ENCODE results near the gene KCNK15. TPM values are rescaled to one million over a fixed set of nuclear protein-coding genes. Genes with fewer than 3 reads are reported as not detected.
"Not testable (repeated sequence)": the region's sequence is repeated elsewhere in the genome, so short reads cannot be mapped to it uniquely, and the experiment has no call there.

Gene KCNK15
- total RNA-seq, 1 experiment from 2014 or later: not detected

DNA sequence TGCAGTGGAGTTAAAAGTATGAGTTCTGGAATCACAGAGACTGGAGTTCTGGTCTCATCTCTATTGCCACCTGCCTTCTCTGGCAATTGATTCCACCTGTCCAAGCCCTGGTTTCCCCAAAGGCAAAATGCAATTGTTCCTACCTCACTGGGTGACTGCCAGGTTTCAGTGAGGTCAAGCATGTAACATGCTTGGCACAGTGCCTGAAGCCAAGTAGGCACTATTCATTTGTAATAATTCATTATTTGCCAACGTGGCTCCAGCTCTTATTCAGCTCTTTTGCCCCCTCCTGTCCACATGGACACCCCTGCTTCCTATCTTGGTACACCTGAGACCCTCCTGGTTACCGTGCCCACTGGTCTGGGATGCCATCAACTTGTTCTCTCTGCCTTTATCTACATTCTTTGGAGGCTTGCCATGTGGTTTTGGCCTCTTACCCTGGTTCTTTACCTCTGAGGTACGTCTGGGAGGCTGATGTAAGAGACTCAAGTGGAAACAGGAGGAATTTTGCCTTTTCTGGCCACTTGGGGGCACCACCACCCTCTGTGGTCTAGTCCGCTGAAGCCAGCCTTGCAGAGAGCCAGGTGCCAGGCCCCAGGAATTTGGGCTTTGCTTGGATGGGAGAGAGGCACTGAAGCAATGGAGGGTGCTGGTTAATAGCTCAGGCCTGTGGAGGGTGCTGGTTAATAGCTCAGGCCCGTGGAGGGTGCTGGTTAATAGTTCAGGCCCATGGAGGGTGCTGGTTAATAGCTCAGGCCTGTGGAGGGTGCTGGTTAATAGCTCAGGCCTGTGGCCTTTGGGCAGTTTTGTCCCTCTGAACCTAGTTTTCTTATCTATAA is 1.7 kb downstream of the KCNK15 start:
- peaks cover 10% of the 10 kb centered on the region for H3K4me1 ChIP-seq (replicated peaks)
- peak in 1 of 2 experiments; percentile 47 for DNase-seq (ENCODE audit: low read depth in 1 of 2, low spot score in 2 of 2)
- H3K27ac ChIP-seq: no peak overlapping the region
- peaks cover 70% of the 10 kb centered on the region for H3K27me3 ChIP-seq (replicated peaks)
- H3K36me3 ChIP-seq: no peaks in the 10 kb centered on the region
- H3K9me3 ChIP-seq (replicated peaks): no peaks in the 10 kb centered on the region
- H3K4me3 ChIP-seq: no peak overlapping the region

DNA sequence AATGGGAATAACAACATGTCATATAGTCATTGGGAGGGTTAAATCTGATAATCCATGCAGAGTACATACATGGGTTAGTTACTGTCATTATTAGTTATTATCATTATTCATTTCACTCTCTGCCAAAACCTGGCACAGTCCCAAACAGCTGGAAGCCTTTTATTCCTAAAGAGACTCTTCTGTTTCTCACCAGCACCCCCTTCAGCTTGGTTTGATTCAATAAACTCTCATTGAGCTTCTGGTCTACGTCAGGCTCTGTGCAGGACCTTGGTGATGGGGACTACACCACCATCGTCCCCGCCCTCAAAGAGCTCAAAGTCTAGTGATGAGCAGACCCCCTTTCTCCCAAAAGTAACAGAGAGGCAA is 2.3 kb downstream of the KCNK15 start:
- H3K27me3 ChIP-seq (replicated peaks): peaks cover 76% of the 10 kb centered on the region
- DNase-seq (ENCODE audit: low read depth in 1 of 2, low spot score in 2 of 2): no peak
- H3K9me3 ChIP-seq (replicated peaks): no peaks in the 10 kb centered on the region
- peaks cover 10% of the 10 kb centered on the region for H3K4me1 ChIP-seq (replicated peaks)
- no peak overlapping the region for H3K4me3 ChIP-seq
- H3K36me3 ChIP-seq: no peaks in the 10 kb centered on the region
- no peak overlapping the region for H3K27ac ChIP-seq

DNA sequence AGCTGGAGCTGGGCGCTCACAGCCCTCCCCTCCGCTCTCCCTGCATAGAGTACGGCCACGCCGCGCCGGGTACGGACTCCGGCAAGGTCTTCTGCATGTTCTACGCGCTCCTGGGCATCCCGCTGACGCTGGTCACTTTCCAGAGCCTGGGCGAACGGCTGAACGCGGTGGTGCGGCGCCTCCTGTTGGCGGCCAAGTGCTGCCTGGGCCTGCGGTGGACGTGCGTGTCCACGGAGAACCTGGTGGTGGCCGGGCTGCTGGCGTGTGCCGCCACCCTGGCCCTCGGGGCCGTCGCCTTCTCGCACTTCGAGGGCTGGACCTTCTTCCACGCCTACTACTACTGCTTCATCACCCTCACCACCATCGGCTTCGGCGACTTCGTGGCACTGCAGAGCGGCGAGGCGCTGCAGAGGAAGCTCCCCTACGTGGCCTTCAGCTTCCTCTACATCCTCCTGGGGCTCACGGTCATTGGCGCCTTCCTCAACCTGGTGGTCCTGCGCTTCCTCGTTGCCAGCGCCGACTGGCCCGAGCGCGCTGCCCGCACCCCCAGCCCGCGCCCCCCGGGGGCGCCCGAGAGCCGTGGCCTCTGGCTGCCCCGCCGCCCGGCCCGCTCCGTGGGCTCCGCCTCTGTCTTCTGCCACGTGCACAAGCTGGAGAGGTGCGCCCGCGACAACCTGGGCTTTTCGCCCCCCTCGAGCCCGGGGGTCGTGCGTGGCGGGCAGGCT is 4.6 kb downstream of the KCNK15 start:
- no peak for DNase-seq (ENCODE audit: low read depth in 1 of 2, low spot score in 2 of 2)
- Histone ChIP-seq H3K36me3 (no peaks in the 10 kb centered on the region), H3K4me1 (replicated peaks) (peaks cover 10% of the 10 kb centered on the region), H3K27me3 (replicated peaks) (peaks cover 63% of the 10 kb centered on the region), H3K27ac (no peak overlapping the region), H3K4me3 (no peak overlapping the region), H3K9me3 (replicated peaks) (no peaks in the 10 kb centered on the region)

DNA sequence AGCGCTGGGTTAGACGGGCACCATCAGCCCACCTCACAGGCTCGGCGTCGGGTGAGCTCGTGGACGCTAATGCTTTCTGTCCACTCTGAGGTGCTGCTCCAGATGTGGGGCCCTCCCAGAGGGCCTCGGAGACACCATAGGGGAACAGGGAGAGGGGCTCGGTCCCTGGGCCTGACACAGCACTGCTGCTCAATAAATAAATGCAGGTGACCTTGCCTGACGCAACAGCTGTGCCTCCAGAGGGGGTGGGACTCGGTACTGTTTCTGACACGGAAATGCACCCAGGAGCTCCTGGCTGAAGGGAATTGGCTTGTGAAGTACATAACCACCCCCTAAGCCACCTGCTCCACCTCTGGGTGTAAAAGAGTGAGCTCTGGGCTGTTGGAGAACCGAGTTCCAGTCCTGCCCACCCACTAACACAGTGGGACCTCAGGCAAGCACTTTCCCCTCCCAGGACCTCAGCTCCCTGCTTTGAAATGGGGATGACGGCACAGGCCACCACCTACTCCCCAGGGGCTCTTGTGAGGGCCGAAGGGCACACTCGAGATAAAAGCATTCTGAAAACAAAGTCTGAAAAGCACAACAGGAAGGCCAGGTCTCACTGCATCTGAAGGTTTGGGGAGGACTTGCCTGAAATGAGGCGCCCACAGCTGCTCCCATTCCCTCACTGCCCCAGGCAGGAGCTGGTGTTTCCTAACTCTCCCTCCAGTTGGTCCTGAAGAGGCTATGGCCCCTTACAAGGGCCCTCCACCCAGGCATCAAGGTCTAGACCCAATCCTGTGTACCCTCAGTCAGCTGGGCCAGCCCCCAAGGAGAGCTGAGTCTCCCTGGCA is 6.7 kb downstream of the KCNK15 start:
- H3K27me3 ChIP-seq (replicated peaks): peaks cover 44% of the 10 kb centered on the region
- no peak overlapping the region for H3K27ac ChIP-seq

DNA sequence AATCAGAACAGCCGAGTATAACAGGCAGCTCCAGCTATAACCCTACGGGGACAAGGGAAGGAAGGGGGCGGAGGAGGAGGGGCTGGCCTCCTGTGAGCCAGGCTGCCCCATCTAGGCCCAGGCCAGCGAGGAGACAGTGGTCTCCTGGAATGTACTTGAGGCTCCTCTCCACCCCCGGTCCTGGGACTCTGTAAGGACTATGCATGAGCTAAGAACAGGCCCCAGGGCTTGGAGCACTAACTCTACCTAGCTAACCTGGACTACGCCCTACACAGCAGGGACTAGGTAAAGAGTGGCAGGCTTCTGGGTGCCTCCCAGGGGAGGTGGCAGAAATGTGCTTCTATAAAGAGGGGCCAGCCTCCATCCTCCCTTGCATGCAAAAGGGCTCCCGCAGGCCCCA is 8.9 kb downstream of the KCNK15 start:
- no peak overlapping the region for H3K27ac ChIP-seq
- peaks cover 40% of the 10 kb centered on the region for H3K27me3 ChIP-seq (replicated peaks)
- H3K9me3 ChIP-seq (replicated peaks): no peaks in the 10 kb centered on the region
- H3K4me1 ChIP-seq (replicated peaks): no peaks in the 10 kb centered on the region; the same call in 1 of the 2 replicates
- DNase-seq (ENCODE audit: low read depth in 1 of 2, low spot score in 2 of 2): no peak
- H3K4me3 ChIP-seq: no peak overlapping the region
- H3K36me3 ChIP-seq: no peaks in the 10 kb centered on the region

More for the DNA sequence above, 6.7 kb downstream of the KCNK15 start:
- Histone ChIP-seq H3K4me3 (no peak overlapping the region), H3K36me3 (no peaks in the 10 kb centered on the region), H3K9me3 (replicated peaks) (no peaks in the 10 kb centered on the region), H3K4me1 (replicated peaks) (no peaks in the 10 kb centered on the region; the same call in 1 of the 2 replicates)
- no peak for DNase-seq (ENCODE audit: low read depth in 1 of 2, low spot score in 2 of 2)

DNA sequence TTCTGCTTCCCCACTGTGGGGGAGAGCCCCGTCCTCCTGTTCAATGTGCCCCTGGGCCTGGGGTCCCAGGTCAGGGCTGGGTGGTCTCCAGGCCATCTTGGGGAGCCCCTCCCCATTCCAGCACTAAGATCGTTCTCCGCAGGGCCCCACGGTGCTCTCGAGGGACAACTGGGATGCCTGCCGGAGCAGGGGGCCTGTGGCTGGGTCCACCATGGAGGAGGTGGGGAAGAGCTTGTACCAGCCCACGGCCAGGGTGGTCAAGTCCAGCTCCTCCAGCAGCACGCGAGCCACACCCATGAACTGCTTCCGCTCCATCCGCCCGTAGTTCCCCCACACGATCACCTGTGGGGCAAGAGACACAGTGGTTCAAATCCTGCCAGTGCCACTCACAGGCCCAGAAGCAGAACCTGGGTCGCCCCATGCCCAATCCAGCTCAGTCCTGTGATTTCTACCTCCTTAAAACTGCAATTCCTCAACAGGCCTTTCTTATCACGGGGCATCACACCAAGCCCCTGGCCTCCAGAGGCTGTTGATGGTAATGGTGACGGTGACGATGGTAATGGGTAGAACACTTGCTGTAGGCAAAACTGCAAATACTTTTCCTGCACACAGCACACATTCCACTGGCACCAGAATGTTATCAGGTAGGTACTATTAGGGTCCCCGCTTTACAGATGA is 10.5 kb downstream of the KCNK15 start:
- Histone ChIP-seq H3K36me3 (no peaks in the 10 kb centered on the region), H3K27me3 (replicated peaks) (peaks cover 30% of the 10 kb centered on the region)
- no peak for DNase-seq (ENCODE audit: low read depth in 1 of 2, low spot score in 2 of 2)

DNA sequence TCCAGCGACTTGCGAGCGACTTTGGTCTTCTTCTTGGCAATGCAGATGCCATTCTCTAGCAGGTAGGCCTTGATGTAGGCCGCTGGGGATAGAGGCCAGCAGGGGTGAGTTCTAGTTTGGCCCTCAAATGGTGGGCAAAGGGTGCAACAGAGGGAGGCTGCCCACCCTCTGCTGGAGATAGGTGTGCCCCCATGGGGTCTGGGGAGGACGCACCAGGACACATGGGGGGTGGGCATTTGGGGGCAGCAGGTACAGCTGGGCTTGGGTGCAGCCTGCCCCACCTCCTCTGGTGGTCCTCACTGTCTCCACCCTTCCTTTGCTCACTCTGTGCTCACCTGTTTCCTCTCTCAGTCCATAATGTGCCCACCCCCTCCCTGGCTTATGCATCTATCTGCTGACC is 11.3 kb downstream of the KCNK15 start:
- Histone ChIP-seq H3K36me3 (no peaks in the 10 kb centered on the region), H3K9me3 (replicated peaks) (no peaks in the 10 kb centered on the region), H3K27me3 (replicated peaks) (peaks cover 27% of the 10 kb centered on the region), H3K4me3 (no peak overlapping the region), H3K27ac (no peak overlapping the region), H3K4me1 (replicated peaks) (no peaks in the 10 kb centered on the region)
- no peak for DNase-seq (ENCODE audit: low read depth in 1 of 2, low spot score in 2 of 2)

More for the DNA sequence above, 10.5 kb downstream of the KCNK15 start:
- Histone ChIP-seq H3K4me3 (no peak overlapping the region), H3K4me1 (replicated peaks) (no peaks in the 10 kb centered on the region), H3K27ac (no peak overlapping the region), H3K9me3 (replicated peaks) (no peaks in the 10 kb centered on the region)

DNA sequence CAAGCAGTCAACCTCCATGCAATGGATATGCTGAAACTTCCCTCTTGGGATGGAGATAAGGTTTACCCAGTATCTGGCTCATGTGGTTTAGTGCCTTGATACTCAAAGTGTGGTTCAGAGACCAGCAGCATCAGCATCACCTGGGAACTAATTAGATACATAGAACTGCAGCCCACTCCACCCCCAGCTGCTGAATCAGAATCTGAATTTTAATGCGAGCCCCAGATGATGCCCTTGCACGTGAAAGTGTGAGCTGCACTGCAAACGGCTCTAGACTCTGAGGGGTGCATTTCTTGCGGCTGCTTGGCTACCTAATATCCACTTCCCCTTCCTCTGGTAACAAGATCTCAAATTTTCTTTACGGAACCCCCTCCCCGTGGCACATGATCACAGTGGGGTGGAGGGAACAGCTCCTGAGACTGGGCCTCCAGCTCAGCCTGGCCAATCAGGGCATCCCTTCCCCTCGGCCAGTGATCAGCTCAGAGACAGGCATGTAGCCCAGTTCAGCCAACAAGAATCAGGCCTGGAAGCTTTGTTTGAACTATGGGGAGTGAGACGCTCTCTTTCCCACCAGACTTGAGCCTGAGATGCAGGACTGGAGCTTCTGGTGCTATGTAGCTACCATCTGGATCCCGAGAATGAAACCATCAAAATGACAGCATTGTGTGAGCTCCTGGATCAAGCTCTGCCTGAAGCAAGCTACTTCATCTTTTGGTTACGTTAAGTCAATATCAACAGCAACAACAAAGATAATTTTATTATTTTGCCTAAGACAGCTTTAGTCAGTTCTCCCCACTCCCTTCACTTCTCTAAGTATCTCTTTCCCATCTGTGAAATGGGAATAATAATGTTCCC is 12.8 kb downstream of the KCNK15 start:
- Histone ChIP-seq H3K27me3 (replicated peaks) (peaks cover 12% of the 10 kb centered on the region), H3K4me1 (replicated peaks) (no peaks in the 10 kb centered on the region), H3K9me3 (replicated peaks) (no peaks in the 10 kb centered on the region), H3K27ac (no peak overlapping the region), H3K36me3 (no peaks in the 10 kb centered on the region), H3K4me3 (no peak overlapping the region)
- DNase-seq (ENCODE audit: low read depth in 1 of 2, low spot score in 2 of 2): no peak

DNA sequence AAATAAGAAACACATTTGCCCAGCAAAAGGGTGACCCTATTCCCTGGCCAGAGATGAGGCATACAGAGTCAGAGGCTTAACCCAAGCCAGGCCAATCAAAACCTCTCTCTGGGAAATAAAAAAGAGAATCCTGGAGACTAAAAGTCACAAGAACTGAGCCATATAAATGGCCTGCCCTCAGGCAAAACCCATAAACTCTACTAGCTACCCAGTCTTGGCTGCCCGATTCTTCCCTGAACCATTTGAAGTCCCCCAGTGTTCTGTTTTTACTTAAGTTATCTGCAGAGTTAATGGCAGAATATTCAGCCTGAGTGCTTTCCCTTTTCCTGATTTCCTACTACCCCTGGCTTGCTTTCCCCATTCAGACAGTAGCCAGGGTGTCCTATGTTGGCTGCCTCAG is 13.9 kb downstream of the KCNK15 start:
- Histone ChIP-seq H3K27me3 (replicated peaks) (peaks cover 16% of the 10 kb centered on the region), H3K36me3 (no peaks in the 10 kb centered on the region), H3K9me3 (replicated peaks) (no peaks in the 10 kb centered on the region), H3K4me1 (replicated peaks) (no peaks in the 10 kb centered on the region), H3K4me3 (no peak overlapping the region), H3K27ac (no peak overlapping the region)
- no peak for DNase-seq (ENCODE audit: low read depth in 1 of 2, low spot score in 2 of 2)

DNA sequence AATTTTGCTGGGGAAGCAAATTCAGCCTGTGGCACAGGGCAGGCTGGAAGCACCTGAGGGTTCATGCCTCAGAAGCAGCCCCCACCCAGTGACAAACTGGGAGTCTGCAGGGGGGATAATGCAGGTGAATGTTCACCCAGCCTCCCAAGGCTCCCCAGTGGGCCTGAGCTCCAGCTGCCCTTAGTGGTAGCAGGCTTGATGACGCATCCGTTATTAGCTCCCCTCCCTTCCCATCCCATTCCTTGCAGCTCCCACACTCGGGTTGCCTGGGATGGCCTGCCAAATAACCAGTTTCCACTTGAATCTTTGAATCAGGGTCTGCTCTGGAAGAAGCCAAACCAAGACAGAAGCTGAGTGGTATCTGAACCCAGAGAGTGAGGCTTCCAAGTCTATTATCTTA is 15.8 kb downstream of the KCNK15 start:
- H3K36me3 ChIP-seq: no peaks in the 10 kb centered on the region
- no peak overlapping the region for H3K4me3 ChIP-seq
- H3K27me3 ChIP-seq (replicated peaks): peaks cover 28% of the 10 kb centered on the region
- no peak overlapping the region for H3K27ac ChIP-seq
- no peaks in the 10 kb centered on the region for H3K9me3 ChIP-seq (replicated peaks)
- no peaks in the 10 kb centered on the region for H3K4me1 ChIP-seq (replicated peaks)
- DNase-seq (ENCODE audit: low read depth in 1 of 2, low spot score in 2 of 2): no peak

DNA sequence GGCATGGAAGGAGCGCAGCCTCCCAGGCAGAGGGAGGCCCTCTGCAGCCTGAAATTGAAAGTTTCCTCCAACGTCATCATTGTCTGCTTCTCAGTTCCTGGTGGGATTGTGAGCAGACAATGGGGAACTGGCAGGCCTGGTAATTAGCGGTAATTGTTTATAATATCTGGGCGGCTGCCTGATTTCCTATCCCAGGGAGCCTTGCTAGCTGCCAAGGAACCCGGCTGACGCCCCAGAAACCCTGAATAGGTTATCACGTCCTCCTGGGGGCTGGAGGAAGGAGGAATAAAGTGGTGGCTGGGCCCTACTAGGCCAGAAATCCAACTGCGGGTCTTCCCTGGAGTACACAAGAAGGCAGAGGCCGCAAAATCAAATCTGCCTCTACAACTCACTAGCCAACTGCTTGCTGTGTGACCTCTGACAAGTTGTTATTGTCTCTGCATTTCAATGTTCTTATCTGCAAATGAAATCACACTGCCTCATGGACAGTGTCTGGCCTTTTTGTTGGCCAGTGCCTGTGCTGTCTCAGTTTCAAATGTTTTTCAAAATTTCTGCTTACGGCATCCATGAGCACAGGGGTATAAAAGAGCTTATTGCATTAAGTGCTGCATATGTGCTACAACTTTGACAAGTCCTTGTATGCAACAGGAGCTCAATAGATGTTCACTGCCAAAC is 16.9 kb downstream of the KCNK15 start:
- no peaks in the 10 kb centered on the region for H3K36me3 ChIP-seq
- DNase-seq (ENCODE audit: low read depth in 1 of 2, low spot score in 2 of 2): no peak
- no peak overlapping the region for H3K4me3 ChIP-seq
- no peaks in the 10 kb centered on the region for H3K9me3 ChIP-seq (replicated peaks)
- H3K4me1 ChIP-seq (replicated peaks): no peaks in the 10 kb centered on the region
- peaks cover 31% of the 10 kb centered on the region for H3K27me3 ChIP-seq (replicated peaks)
- no peak overlapping the region for H3K27ac ChIP-seq

DNA sequence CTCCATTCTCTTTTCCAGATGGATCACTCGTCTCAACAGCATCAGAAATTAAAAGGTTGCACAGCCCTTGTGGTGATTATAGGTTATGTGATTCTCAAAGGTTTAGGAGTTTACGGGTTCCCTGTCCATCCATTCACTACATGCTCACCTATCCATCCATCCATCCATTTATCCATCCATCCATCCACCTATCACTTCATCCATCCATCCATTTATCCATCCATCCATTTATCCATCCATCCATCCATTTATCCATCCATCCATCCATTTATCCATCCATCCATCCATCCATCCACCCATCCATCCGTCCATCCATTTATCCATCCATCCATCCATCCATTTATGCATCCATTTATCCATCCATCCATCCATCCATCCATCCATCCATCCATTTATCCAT is 18.1 kb downstream of the KCNK15 start:
- H3K36me3 ChIP-seq; H3K4me3 ChIP-seq; H3K27ac ChIP-seq; H3K4me1 ChIP-seq (replicated peaks); DNase-seq (ENCODE audit: low read depth in 1 of 2, low spot score in 2 of 2); H3K9me3 ChIP-seq (replicated peaks): not testable (repeated sequence)
- H3K27me3 ChIP-seq (replicated peaks): peaks cover 34% of the 10 kb centered on the region
